Measurements from ENCODE around the gene SLC8A1.

DNA sequence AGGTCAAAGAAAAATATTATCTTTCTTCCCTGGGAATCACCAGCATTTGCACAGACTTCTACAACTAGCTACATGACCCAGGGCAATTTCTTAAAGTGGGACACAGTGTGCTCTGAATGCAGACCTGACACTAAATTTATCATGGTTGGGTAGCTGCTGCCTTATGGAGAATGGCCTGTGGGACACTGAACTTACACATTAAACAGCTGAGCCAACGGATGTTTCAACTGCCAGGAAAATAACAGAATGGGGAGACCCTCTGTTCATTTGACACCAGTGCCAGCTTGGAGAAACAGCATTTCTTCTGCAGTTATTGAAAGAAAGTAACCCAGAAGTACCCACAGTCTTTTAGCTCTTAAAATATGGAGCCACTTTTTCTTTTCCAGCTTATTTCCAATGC lies 54.1 kb downstream of the SLC8A1 start:
- TF ChIP-seq, protein P1, sequence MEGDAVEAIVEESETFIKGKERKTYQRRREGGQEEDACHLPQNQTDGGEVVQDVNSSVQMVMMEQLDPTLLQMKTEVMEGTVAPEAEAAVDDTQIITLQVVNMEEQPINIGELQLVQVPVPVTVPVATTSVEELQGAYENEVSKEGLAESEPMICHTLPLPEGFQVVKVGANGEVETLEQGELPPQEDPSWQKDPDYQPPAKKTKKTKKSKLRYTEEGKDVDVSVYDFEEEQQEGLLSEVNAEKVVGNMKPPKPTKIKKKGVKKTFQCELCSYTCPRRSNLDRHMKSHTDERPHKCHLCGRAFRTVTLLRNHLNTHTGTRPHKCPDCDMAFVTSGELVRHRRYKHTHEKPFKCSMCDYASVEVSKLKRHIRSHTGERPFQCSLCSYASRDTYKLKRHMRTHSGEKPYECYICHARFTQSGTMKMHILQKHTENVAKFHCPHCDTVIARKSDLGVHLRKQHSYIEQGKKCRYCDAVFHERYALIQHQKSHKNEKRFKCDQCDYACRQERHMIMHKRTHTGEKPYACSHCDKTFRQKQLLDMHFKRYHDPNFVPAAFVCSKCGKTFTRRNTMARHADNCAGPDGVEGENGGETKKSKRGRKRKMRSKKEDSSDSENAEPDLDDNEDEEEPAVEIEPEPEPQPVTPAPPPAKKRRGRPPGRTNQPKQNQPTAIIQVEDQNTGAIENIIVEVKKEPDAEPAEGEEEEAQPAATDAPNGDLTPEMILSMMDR (IDR thresholded peaks at IDR 0.05) = no peak
- no peak for TF ChIP-seq EZH2 (IDR thresholded peaks at IDR 0.05)

Data from neural progenitor cell (in vitro differentiated cells).